ENCODE results near the gene PPP2R5C. TPM values are rescaled to one million over a fixed set of nuclear protein-coding genes. Genes with fewer than 3 reads are reported as not detected.

Gene PPP2R5C
- total and polyA plus RNA-seq, 2 of the 8 experiments (the other 6 are each of a cell fraction or from before 2014, with no cell fraction given): 49.6 to 95.9 TPM

DNA sequence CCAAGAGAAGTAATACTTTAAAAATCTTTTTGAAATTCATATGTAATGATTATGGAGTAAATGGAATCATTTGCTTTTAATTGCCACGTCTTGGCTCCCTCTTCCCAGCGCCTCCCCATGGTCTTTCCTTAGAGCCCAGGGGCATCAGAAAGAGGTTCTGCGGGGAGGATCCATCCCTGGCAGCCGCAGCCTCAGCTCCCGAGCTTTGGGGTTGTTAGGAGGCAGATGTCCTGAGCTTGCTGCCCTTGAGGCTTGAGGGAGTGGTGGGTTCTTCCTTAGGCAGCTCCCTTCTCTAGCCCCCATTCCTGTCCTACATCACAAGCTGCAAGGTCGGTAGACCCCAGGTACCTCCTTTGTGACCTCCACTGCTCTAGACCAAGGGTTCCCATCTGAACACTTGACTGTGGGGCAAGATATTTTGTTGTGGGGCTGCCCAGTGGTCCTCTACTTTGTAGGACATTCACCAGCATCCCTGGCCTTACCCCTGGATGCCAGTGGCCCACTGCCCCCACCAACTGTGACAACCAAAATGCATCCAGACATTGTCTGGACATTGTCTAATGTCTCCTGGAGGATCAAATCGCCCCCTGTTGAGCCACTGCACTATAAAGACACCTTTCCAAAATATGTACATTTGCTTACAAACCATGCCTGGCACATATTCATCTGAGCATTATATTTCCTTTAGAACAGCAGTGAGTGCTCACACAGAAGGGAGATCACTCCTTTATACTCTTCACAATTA is 6.3 kb downstream of the PPP2R5C start:
- Histone ChIP-seq H2BK5ac (ENCODE audit: low read depth, low read length) (no peak overlapping the region), H3K23ac (ENCODE audit: insufficient read length) (no peak overlapping the region), H3K56ac (replicated peaks; ENCODE audit: insufficient read length, low read depth, low read length) (no peak overlapping the region), H3K36me3 (ENCODE audit: control insufficient read depth in 2 of 4, insufficient read depth in 4 of 4, low read length in 3 of 4) (0 out of 8 replicates have a peak, but pooled peaks cover 0 to 3% (median 0%) of the 10 kb centered on the region in 4 experiments), H3K4ac (replicated peaks; ENCODE audit: insufficient read length, low read depth, low read length) (no peak overlapping the region), H2BK12ac (ENCODE audit: low read depth, low read length) (no peak overlapping the region), H3K4me2 (ENCODE audit: insufficient read depth in 1 of 2, low read depth in 2 of 2, low read length in 2 of 2) (no peak overlapping the region), H2BK15ac (ENCODE audit: low read length) (no peak overlapping the region), H3K27ac (ENCODE audit: low read depth, low read length) (no peak overlapping the region), H4K8ac (ENCODE audit: extremely low read depth, insufficient read depth, low read length) (no peak overlapping the region; the same call in 1 of the 2 replicates), H3K4me1 (replicated peaks in 1 of 4; ENCODE audit: control insufficient read depth in 3 of 4, insufficient read depth in 4 of 4, low read length in 3 of 4) (peaks cover 0 to 3% (median 0%) of the 10 kb centered on the region in 4 experiments; a peak in 1 of 7 replicates), H4K91ac (replicated peaks; ENCODE audit: insufficient read length, low read length) (no peak overlapping the region), H3K79me2 (ENCODE audit: control insufficient read depth in 1 of 2, insufficient read depth in 2 of 2, low read length in 2 of 2) (no peaks in the 10 kb centered on the region), H2AK5ac (ENCODE audit: low read depth, low read length) (no peak overlapping the region), H3K4me3 (ENCODE audit: extremely low read depth in 1 of 4, insufficient read depth in 2 of 4, low read depth in 3 of 4, low read length in 4 of 4) (no peak overlapping the region), H4K5ac (ENCODE audit: insufficient read length, low read depth, low read length) (no peak overlapping the region), H3K27me3 (replicated peaks in 1 of 4; ENCODE audit: control insufficient read depth in 3 of 4, extremely low read depth in 1 of 4, insufficient read depth in 3 of 4, low read length in 3 of 4) (peaks cover 0 to 3% (median 0%) of the 10 kb centered on the region in 4 experiments; a peak in 2 of 7 replicates), H3K79me1 (ENCODE audit: low read depth, low read length) (no peaks in the 10 kb centered on the region), H3K18ac (ENCODE audit: extremely low read depth, low read length) (no peak overlapping the region), H2AFZ (ENCODE audit: low read length) (no peak overlapping the region), H3K9me3 (ENCODE audit: insufficient read depth in 2 of 2, low read depth in 1 of 2, low read length in 1 of 2) (no peaks in the 10 kb centered on the region), H3K9ac (replicated peaks in 1 of 4; ENCODE audit: extremely low read depth in 1 of 4, low read depth in 3 of 4, low read length in 3 of 4) (no peak overlapping the region), H3K14ac (ENCODE audit: insufficient read length) (no peak overlapping the region), H3K23me2 (ENCODE audit: low read depth, low read length) (no peaks in the 10 kb centered on the region), H2BK120ac (replicated peaks; ENCODE audit: low read depth, low read length) (no peak overlapping the region), H4K20me1 (replicated peaks in 1 of 2; ENCODE audit: control insufficient read depth in 1 of 2, insufficient read depth in 2 of 2, low read length in 2 of 2) (peaks cover 0 to 7% of the 10 kb centered on the region in 2 experiments), H2BK20ac (ENCODE audit: low read length) (no peak overlapping the region)
- WGBS, 2 experiments (ENCODE audit: extremely low coverage in 1 of 2, insufficient coverage in 1 of 2, insufficient read length in 1 of 2, insufficient replicate concordance in 2 of 2, low coverage in 1 of 2, low lambda C conversion rate in 2 of 2, missing lambda C conversion rate in 1 of 2): 90% methylated on average over 7 of the region's 7 CpGs; no CpG with 5 or more reads in 1 of the 2 experiments
- DNase-seq (ENCODE audit: low read depth in 1 of 2, low spot score in 2 of 2): no peak
- CTCF ChIA-PET (ENCODE audit: partially characterized antibody): interaction anchor here (0.6 to 4.0 kb wide), 12 partner anchors 11 to 1126 kb away, joined by 3 to 12 read pairs (median 3); no protein-coding TSS in a partner anchor
- no peak for FAIRE-seq
- POLR2A ChIA-PET (ENCODE audit: partially characterized antibody): no interaction called here
- TF ChIP-seq TAF7 (optimal IDR thresholded peaks at IDR 0.05; ENCODE audit: borderline replicate concordance, low read depth, low read length) (no peak), POLR2AphosphoS5 (IDR thresholded peaks at IDR 0.05; ENCODE audit: low read depth, low read length) (no peak), SIRT6 (IDR thresholded peaks at IDR 0.05; ENCODE audit: low read length) (no peak)
